Ishikawa (cell line): ENCODE measurements around the gene SERTAD3.
A peak's percentile ranks its signal among the peaks of the same experiment; 100 is the strongest.

Experiments
- CEBPB ChIP-seq: IDR thresholded peaks from 2 replicates; pipeline ENCODE4 v1.6.1; 2012
- CREB1 ChIP-seq: IDR thresholded peaks from 2 replicates; pipeline ENCODE4 v1.6.1; 2012; ENCODE audit warnings: low read depth
- EGR1 ChIP-seq: IDR thresholded peaks from 2 replicates; pipeline ENCODE4 v1.6.1; 2012
- EP300 ChIP-seq: IDR thresholded peaks from 2 replicates; pipeline ENCODE4 v1.6.1; 2012; ENCODE audit warnings: borderline replicate concordance
- FOXM1 ChIP-seq: IDR thresholded peaks from 2 replicates; pipeline ENCODE4 v1.6.1; 2012; ENCODE audit warnings: low read depth, borderline replicate concordance
- NFIC ChIP-seq: IDR thresholded peaks from 2 replicates; pipeline ENCODE4 v1.6.1; 2012
- RAD21 ChIP-seq: IDR thresholded peaks from 2 replicates; pipeline ENCODE4 v1.6.1; 2012; ENCODE audit warnings: low read depth
- TAF1 ChIP-seq: IDR thresholded peaks from 2 replicates; pipeline ENCODE4 v1.6.1; 2012; ENCODE audit warnings: low read depth, mild to moderate bottlenecking
- TCF12 ChIP-seq: IDR thresholded peaks from 2 replicates; pipeline ENCODE4 v1.6.1; 2012; ENCODE audit warnings: low read depth
- TEAD4 ChIP-seq: IDR thresholded peaks from 2 replicates; pipeline ENCODE4 v1.6.1; 2012
- USF1 ChIP-seq: IDR thresholded peaks from 2 replicates; pipeline ENCODE4 v1.6.1; 2012
- YY1 ChIP-seq: IDR thresholded peaks from 2 replicates; pipeline ENCODE4 v1.6.1; 2012; ENCODE audit warnings: low read depth
- ZBTB7A ChIP-seq: IDR thresholded peaks from 2 replicates; pipeline ENCODE4 v1.6.1; 2012; ENCODE audit warnings: low read depth
- TF ChIP-seq, protein P1 (sequence below): IDR thresholded peaks from 2 replicates; pipeline ENCODE4 v1.6.1; 2012; ENCODE audit warnings: low read depth, mild to moderate bottlenecking
- TF ChIP-seq, protein P2 (sequence below): IDR thresholded peaks from 2 replicates; pipeline ENCODE4 v1.6.1; 2012

Gene SERTAD3

DNA sequence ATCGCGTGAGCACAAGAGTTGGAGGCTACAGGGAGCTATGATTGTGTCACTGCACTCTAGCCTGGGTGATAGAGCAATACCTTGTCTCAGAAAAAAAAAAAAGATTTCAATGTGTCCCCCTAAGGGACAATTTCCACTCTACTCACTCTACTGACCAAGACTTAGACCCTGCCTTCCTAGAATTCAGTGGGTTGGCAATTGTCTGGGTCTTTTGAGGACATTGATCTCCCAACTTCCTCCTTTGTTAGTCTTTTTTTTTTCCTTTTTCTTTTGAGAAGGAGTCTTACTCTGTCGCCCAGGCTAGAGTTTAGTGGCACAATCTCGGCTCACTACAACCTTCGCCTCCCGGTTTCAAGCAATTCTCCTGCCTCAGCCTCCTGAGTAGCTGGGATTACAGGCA is 24.9 kb upstream of the SERTAD3 start:
- TF ChIP-seq YY1 = no peak

DNA sequence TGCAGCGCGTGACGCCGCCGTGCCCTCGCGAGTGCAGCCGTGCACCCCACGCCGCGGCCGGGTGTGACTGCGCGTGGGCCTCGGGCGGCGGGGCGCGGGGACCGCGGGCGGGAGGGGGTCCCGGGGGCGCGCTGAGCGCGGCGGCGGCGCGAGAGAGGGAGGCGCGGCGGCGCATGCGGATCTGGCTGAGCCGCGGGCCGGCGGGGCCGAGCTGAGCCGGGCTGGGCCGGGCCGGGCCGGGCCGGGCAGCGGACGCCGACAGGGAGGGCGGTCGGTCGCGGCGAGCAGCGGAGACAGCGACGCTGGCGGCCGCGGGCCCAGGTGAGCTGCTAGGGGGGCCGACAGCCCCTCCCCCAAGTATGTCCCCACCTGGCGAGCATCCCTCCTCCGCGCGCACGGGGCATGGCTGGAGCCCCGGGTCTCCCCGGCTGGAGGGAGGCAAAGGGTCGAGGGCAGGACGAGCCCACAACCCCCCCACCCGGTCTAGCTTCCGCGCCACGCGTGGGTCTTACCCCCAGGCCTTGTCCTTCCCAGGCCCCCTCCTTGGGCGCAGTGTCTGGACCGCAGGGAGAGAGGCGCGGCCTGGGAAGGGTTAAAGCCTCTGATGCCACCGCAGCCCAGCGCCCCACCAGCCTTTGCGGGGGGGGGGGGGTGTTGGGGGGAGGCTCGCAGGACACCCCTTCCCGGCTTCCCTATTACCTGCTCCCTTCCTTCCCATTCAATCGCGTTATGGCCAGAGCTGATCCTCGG is 23.0 kb upstream of the SERTAD3 start, which contains the start of gene SPTBN4:
SPTBN4 (plus strand) TSS at position 17 of the 750 bp plus-strand sequence. CDS start 5,621 bp downstream, outside the sequence.
- no peak for TF ChIP-seq CREB1
- no peak for TF ChIP-seq RAD21
- TF ChIP-seq FOXM1 = no peak
- no peak for TF ChIP-seq EGR1
- TF ChIP-seq NFIC = no peak
- TF ChIP-seq, protein P1, sequence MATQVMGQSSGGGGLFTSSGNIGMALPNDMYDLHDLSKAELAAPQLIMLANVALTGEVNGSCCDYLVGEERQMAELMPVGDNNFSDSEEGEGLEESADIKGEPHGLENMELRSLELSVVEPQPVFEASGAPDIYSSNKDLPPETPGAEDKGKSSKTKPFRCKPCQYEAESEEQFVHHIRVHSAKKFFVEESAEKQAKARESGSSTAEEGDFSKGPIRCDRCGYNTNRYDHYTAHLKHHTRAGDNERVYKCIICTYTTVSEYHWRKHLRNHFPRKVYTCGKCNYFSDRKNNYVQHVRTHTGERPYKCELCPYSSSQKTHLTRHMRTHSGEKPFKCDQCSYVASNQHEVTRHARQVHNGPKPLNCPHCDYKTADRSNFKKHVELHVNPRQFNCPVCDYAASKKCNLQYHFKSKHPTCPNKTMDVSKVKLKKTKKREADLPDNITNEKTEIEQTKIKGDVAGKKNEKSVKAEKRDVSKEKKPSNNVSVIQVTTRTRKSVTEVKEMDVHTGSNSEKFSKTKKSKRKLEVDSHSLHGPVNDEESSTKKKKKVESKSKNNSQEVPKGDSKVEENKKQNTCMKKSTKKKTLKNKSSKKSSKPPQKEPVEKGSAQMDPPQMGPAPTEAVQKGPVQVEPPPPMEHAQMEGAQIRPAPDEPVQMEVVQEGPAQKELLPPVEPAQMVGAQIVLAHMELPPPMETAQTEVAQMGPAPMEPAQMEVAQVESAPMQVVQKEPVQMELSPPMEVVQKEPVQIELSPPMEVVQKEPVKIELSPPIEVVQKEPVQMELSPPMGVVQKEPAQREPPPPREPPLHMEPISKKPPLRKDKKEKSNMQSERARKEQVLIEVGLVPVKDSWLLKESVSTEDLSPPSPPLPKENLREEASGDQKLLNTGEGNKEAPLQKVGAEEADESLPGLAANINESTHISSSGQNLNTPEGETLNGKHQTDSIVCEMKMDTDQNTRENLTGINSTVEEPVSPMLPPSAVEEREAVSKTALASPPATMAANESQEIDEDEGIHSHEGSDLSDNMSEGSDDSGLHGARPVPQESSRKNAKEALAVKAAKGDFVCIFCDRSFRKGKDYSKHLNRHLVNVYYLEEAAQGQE = no peak
- no peak for TF ChIP-seq CEBPB
- TF ChIP-seq USF1 = no peak
- TF ChIP-seq TCF12 = no peak
- no peak for TF ChIP-seq EP300
- no peak for TF ChIP-seq ZBTB7A
- TF ChIP-seq, protein P2, sequence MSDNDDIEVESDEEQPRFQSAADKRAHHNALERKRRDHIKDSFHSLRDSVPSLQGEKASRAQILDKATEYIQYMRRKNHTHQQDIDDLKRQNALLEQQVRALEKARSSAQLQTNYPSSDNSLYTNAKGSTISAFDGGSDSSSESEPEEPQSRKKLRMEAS = no peak
- TF ChIP-seq TEAD4 = no peak
- no peak for TF ChIP-seq YY1
- TF ChIP-seq TAF1 = no peak

- no peak for TF ChIP-seq TEAD4
- no peak for TF ChIP-seq RAD21
- peak; percentile 49 for TF ChIP-seq EGR1
- TF ChIP-seq, protein P2 = peak; percentile 76
- TF ChIP-seq TCF12 = no peak
These were observed 22.3 kb upstream of the SERTAD3 start for GRCh38 chr19:40466219-40466984.

GRCh38 chr19:40465557-40466218 is 21.6 kb upstream of the SERTAD3 start, which contains the start of gene BLVRB:
BLVRB (minus strand) TSS chr19:40465745; CDS start chr19:40465688, 57 bp downstream.
- TF ChIP-seq TEAD4 = 0 out of 2 replicates have a peak, but pooled peaks have one; percentile 18
- TF ChIP-seq, protein P2 = peak; percentile 80
- TF ChIP-seq TAF1 = peak; percentile 55; the same call in 1 of the 2 replicates
- TF ChIP-seq EGR1 = 0 out of 2 replicates have a peak, but pooled peaks have one; percentile 26
- no peak for TF ChIP-seq RAD21
- no peak for TF ChIP-seq NFIC
- TF ChIP-seq CREB1 = 0 out of 2 replicates have a peak, but pooled peaks have one; percentile 10
- 0 out of 2 replicates have a peak, but pooled peaks have one; percentile 30 for TF ChIP-seq YY1
- no peak; the same call in 1 of the 2 replicates for TF ChIP-seq EP300
- TF ChIP-seq ZBTB7A = no peak
- no peak for TF ChIP-seq TCF12

DNA sequence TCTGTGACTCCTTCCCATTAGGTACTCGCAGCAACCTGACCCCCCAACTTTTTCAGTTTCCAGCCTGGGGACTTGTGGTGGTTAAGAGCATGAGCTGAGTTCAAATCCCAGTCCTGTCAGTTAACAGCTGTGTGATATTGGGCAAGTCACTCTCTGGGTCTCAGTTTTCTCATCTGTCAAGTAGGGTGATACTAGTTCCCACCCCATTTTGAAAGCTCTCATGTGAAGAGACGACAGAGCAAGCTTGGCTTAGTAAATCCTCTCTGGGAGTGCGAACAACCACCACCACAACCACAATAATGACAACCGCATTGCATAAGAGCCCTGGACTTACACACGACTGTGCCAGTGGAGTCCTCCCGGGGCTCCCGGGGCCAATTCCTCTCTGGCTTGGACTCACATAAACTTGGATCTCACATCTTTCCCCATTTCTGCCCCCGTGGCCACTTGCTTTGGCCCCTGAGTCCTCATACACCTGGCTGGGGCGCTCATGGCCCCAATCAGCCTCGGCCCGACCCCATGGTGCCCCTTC is 21.0 kb upstream of the SERTAD3 start:
- peak; percentile 58 for TF ChIP-seq CEBPB
- TF ChIP-seq, protein P2 = no peak

- TF ChIP-seq USF1 = no peak
- no peak for TF ChIP-seq CEBPB
- TF ChIP-seq, protein P2 = peak; percentile 13; the same call in 1 of the 2 replicates
- TF ChIP-seq TEAD4 = 0 out of 2 replicates have a peak, but pooled peaks have one; percentile 57
- TF ChIP-seq RAD21 = peak; percentile 78
- no peak for TF ChIP-seq EGR1
- TF ChIP-seq ZBTB7A = no peak
These were observed 20.2 kb upstream of the SERTAD3 start for GRCh38 chr19:40464059-40465024.
